H9 (cell line): ENCODE data around the gene CHPT1. TPM values are rescaled to one million over a fixed set of nuclear protein-coding genes. Genes with fewer than 3 reads are reported as not detected.

Experiments
- DNase-seq: peaks from one replicate; pipeline ENCODE4 v3.0.0-alpha.2; 2017
- H2AFZ ChIP-seq: one replicate; pipeline ENCODE4 v1.6.1; 2013; ENCODE audit warnings: mild to moderate bottlenecking, low read length, control low read depth, moderate library complexity
- H2AK5ac ChIP-seq: 2 replicates; pipeline ENCODE4 v1.6.1; 2013; ENCODE audit warnings: low read length, control low read depth, mixed read lengths; ENCODE audit not compliant: insufficient read length
- H2BK120ac ChIP-seq: one replicate; pipeline ENCODE4 v1.6.1; 2013; ENCODE audit warnings: low read depth, mild to moderate bottlenecking, low read length, control low read depth, inconsistent platforms; ENCODE audit not compliant: poor library complexity, severe bottlenecking
- H2BK12ac ChIP-seq: 2 replicates; pipeline ENCODE4 v1.6.1; 2013; ENCODE audit warnings: low read length, control low read depth, mixed read lengths, low read depth; ENCODE audit not compliant: insufficient read length
- H2BK15ac ChIP-seq: 2 replicates; pipeline ENCODE4 v1.6.1; 2013; ENCODE audit warnings: low read depth, low read length, control low read depth
- H2BK20ac ChIP-seq: one replicate; pipeline ENCODE4 v1.6.1; 2013; ENCODE audit warnings: low read depth, mild to moderate bottlenecking, low read length, control low read depth, inconsistent platforms; ENCODE audit not compliant: poor library complexity, severe bottlenecking
- H2BK5ac ChIP-seq: 2 replicates; pipeline ENCODE4 v1.6.1; 2013; ENCODE audit warnings: low read length, control low read depth, mixed read lengths; ENCODE audit not compliant: insufficient read length
- H3K14ac ChIP-seq: 2 replicates; pipeline ENCODE4 v1.6.1; 2013; ENCODE audit warnings: low read length, control low read depth; ENCODE audit not compliant: insufficient read depth
- H3K18ac ChIP-seq: 2 replicates; pipeline ENCODE4 v1.6.1; 2013; ENCODE audit warnings: low read depth, mild to moderate bottlenecking, mixed read lengths, low read length, control low read depth; ENCODE audit not compliant: insufficient read length
- H3K23ac ChIP-seq: 2 replicates; pipeline ENCODE4 v1.6.1; 2013; ENCODE audit warnings: low read length, control low read depth, mixed read lengths, low read depth; ENCODE audit not compliant: insufficient read length
- H3K23me2 ChIP-seq: 2 replicates; pipeline ENCODE4 v1.6.1; 2013; ENCODE audit warnings: low read depth, mild to moderate bottlenecking, mixed read lengths, low read length, control low read depth; ENCODE audit not compliant: insufficient read length, poor library complexity, severe bottlenecking
- H3K27ac ChIP-seq: 2 replicates; pipeline ENCODE4 v1.5.1; 2013; ENCODE audit warnings: low read length, control low read depth, mixed read lengths, low read depth; ENCODE audit not compliant: insufficient read length
- H3K27me3 ChIP-seq: 2 replicates; pipeline ENCODE4 v1.6.1; 2013; ENCODE audit warnings: low read length, control low read depth, inconsistent platforms; ENCODE audit not compliant: insufficient read depth
- H3K4ac ChIP-seq: 2 replicates; pipeline ENCODE4 v1.6.1; 2013; ENCODE audit warnings: low read depth, mild to moderate bottlenecking, control low read depth, inconsistent platforms, low read length, moderate library complexity
- H3K4me1 ChIP-seq: 2 replicates; pipeline ENCODE4 v1.6.1; 2013; ENCODE audit warnings: low read length, control low read depth, inconsistent platforms; ENCODE audit not compliant: insufficient read depth
- H3K4me2 ChIP-seq: 2 replicates; pipeline ENCODE4 v1.6.1; 2013; ENCODE audit warnings: low read length, control low read depth, mixed read lengths; ENCODE audit not compliant: insufficient read length, insufficient read depth
- H3K56ac ChIP-seq: 2 replicates; pipeline ENCODE4 v1.6.1; 2013; ENCODE audit warnings: low read depth, mild to moderate bottlenecking, mixed read lengths, low read length, control low read depth; ENCODE audit not compliant: insufficient read length
- H3K79me1 ChIP-seq: 2 replicates; pipeline ENCODE4 v1.6.1; 2013; ENCODE audit warnings: low read depth, mild to moderate bottlenecking, moderate library complexity, low read length, control low read depth, inconsistent platforms; ENCODE audit not compliant: insufficient read depth, poor library complexity, severe bottlenecking
- H3K79me2 ChIP-seq: 2 replicates; pipeline ENCODE4 v1.6.1; 2013; ENCODE audit warnings: low read length, control low read depth, inconsistent platforms; ENCODE audit not compliant: insufficient read depth
- H3K9ac ChIP-seq: 2 replicates; pipeline ENCODE4 v1.6.1; 2013; ENCODE audit warnings: low read length, control low read depth, mixed read lengths; ENCODE audit not compliant: insufficient read length; ENCODE audit errors: extremely low read depth
- H3K9me3 ChIP-seq: one replicate; pipeline ENCODE4 v1.6.1; 2013; ENCODE audit warnings: low read depth, low read length, inconsistent platforms; ENCODE audit not compliant: control insufficient read depth
- H3T11ph ChIP-seq: one replicate; pipeline ENCODE4 v1.6.1; 2013; ENCODE audit warnings: mild to moderate bottlenecking, low read length, control low read depth, inconsistent platforms
- H4K20me1 ChIP-seq: one replicate; pipeline ENCODE4 v1.6.1; 2013; ENCODE audit not compliant: control insufficient read depth, insufficient read length, insufficient read depth
- H4K5ac ChIP-seq: 2 replicates; pipeline ENCODE4 v1.6.1; 2013; ENCODE audit warnings: low read depth, mild to moderate bottlenecking, mixed read lengths, low read length, control low read depth; ENCODE audit not compliant: insufficient read length
- H4K8ac ChIP-seq: replicated peaks from 2 replicates; pipeline ENCODE4 v1.6.1; 2013; ENCODE audit warnings: low read length, control low read depth, mixed read lengths, low read depth; ENCODE audit not compliant: insufficient read length
- H4K91ac ChIP-seq: 2 replicates; pipeline ENCODE4 v1.6.1; 2013; ENCODE audit warnings: low read depth, mild to moderate bottlenecking, moderate library complexity, mixed read lengths, low read length, control low read depth; ENCODE audit not compliant: insufficient read length
- H3K27ac Mint-ChIP-seq, 3 experiments: 2 replicates in 2 of 3; 3 replicates in 1 of 3; pipeline ENCODE4 v1.8.0; 2020 to 2021; ENCODE audit warnings: mixed read lengths in 3 of 3, mild to moderate bottlenecking in 1 of 3, moderate library complexity in 1 of 3
- H3K27me3 Mint-ChIP-seq: 2 replicates; pipeline ENCODE4 v1.8.0; 2021; ENCODE audit warnings: low read depth, mild to moderate bottlenecking, moderate library complexity, mixed read lengths
- H3K36me3 Mint-ChIP-seq, 3 experiments: 2 replicates in 2 of 3; 3 replicates in 1 of 3; pipeline ENCODE4 v1.8.0; 2020 to 2021; ENCODE audit warnings: low read depth in 3 of 3, mixed read lengths in 3 of 3; ENCODE audit not compliant: insufficient read depth in 1 of 3
- H3K4me1 Mint-ChIP-seq, 2 experiments: 2 replicates each; pipeline ENCODE4 v1.8.0; 2020; ENCODE audit warnings: mixed read lengths in 2 of 2
- H3K4me3 Mint-ChIP-seq, 2 experiments: 2 replicates in 1 of 2; 3 replicates in 1 of 2; pipeline ENCODE4 v1.8.0; 2020 to 2021; ENCODE audit warnings: mild to moderate bottlenecking in 2 of 2, mixed read lengths in 2 of 2, moderate library complexity in 1 of 2
- H3K9me3 Mint-ChIP-seq, 2 experiments: 2 replicates in 1 of 2; 3 replicates in 1 of 2; pipeline ENCODE4 v1.8.0; 2020; ENCODE audit warnings: mild to moderate bottlenecking in 2 of 2, mixed read lengths in 2 of 2, moderate library complexity in 1 of 2
- CTCF ChIP-seq: fragments of 200-600 bp; sonication (generic); conservative IDR thresholded peaks from 3 replicates; pipeline ENCODE4 v1.8.0; 2021; ENCODE audit warnings: antibody characterized with exemption, mild to moderate bottlenecking
- total RNA-seq: library from RNA; stranded (reverse); gene quantifications from 2 replicates; pipeline ENCODE4 v1.2.1, GENCODE V29; 2021

The CHPT1 gene
- total RNA-seq, 1 experiment from 2014 or later, result 17.1 TPM

GRCh38 chr12:101707131-101707782 is 9.8 kb downstream of the CHPT1 start:
- Histone ChIP-seq H2BK120ac (no peak overlapping the region), H3K4me1 (no peaks in the 10 kb centered on the region), H3T11ph (no peak overlapping the region), H2AK5ac (no peak overlapping the region), H2BK5ac (no peak overlapping the region), H4K8ac (no peak overlapping the region), H3K9ac (no peak overlapping the region), H3K4ac (no peak overlapping the region), H2BK20ac (no peak overlapping the region), H3K79me1 (no peaks in the 10 kb centered on the region), H4K5ac (no peak overlapping the region), H3K27ac (no peak overlapping the region), H3K9me3 (no peaks in the 10 kb centered on the region), H3K79me2 (no peaks in the 10 kb centered on the region), H4K20me1 (no peaks in the 10 kb centered on the region), H2BK15ac (no peak overlapping the region), H2AFZ (no peak overlapping the region), H3K27me3 (no peaks in the 10 kb centered on the region), H3K4me2 (no peak overlapping the region), H3K56ac (no peak overlapping the region), H3K18ac (no peak overlapping the region), H4K91ac (no peak overlapping the region), H2BK12ac (no peak overlapping the region), H3K23me2 (no peaks in the 10 kb centered on the region), H3K14ac (no peak overlapping the region), H3K23ac (no peak overlapping the region)
- Mint-ChIP-seq H3K9me3 (no peaks in the 10 kb centered on the region), H3K27me3 (no peaks in the 10 kb centered on the region), H3K36me3 (no peaks in the 10 kb centered on the region), H3K4me1 (peaks cover 8 to 12% of the 10 kb centered on the region in 2 experiments; a peak in 3 of 4 replicates), H3K27ac (peak overlapping the region in 2 of 3 experiments; percentile 25 to 35; a peak in 3 of 7 replicates), H3K4me3 (no peak overlapping the region)
- TF ChIP-seq CTCF, result no peak
- no peak for DNase-seq
